A673 (cell line): ENCODE measurements around the gene ANTXRL. TPM values are rescaled to one million over a fixed set of nuclear protein-coding genes. Genes with fewer than 3 reads are reported as not detected.
"Not testable (repeated sequence)": the region's sequence is repeated elsewhere in the genome, so short reads cannot be mapped to it uniquely, and the experiment has no call there.

ENCODE experiments used
- BruUV-seq: library from RNA; stranded (reverse); fragments of 400-500 nt; replicated peaks from 2 replicates; lab custom pipeline; 2021; lab: Mats Ljungman, UMichigan
- CTCF ChIA-PET: fragments of 300-600 bp; sonication (Branson Sonifier 250); formaldehyde crosslinking; loops from one replicate; lab custom pipeline; 2022; ENCODE audit warnings: antibody characterized with exemption; lab: Charles Lee
- POLR2A ChIA-PET: fragments of 300-600 bp; sonication (Branson Sonifier 250); formaldehyde crosslinking; loops from one replicate; lab custom pipeline; 2022; ENCODE audit warnings: antibody characterized with exemption; ENCODE audit not compliant: low non-redundant PET; lab: Charles Lee
- DNase-seq: peaks from one replicate; pipeline ENCODE4 v3.0.0-alpha.2; 2015; ENCODE audit warnings: low spot score
- H3K27ac ChIP-seq: fragments of 200-600 bp; sonication (generic); 2 replicates; pipeline ENCODE4 v1.5.1; 2016; ENCODE audit warnings: mixed run types, low read depth, mild to moderate bottlenecking, mixed read lengths, antibody characterized with exemption, low read length; ENCODE audit not compliant: poor library complexity, severe bottlenecking
- H3K27me3 ChIP-seq: fragments of 200-600 bp; sonication (generic); replicated peaks from 2 replicates; pipeline ENCODE4 v1.6.1; 2017; ENCODE audit warnings: mixed run types, low read depth, mild to moderate bottlenecking, mixed read lengths, antibody characterized with exemption, low read length; ENCODE audit not compliant: insufficient read depth, poor library complexity
- H3K36me3 ChIP-seq: fragments of 200-600 bp; sonication (generic); 2 replicates; pipeline ENCODE4 v1.6.1; 2016; ENCODE audit warnings: mixed run types, mild to moderate bottlenecking, mixed read lengths, antibody characterized with exemption, low read length; ENCODE audit not compliant: insufficient read depth, poor library complexity, severe bottlenecking
- H3K4me1 ChIP-seq: fragments of 200-600 bp; sonication (generic); 2 replicates; pipeline ENCODE4 v1.6.1; 2017; ENCODE audit warnings: mixed run types, mild to moderate bottlenecking, mixed read lengths, antibody characterized with exemption, low read length; ENCODE audit not compliant: insufficient read depth, poor library complexity, severe bottlenecking
- H3K4me3 ChIP-seq: fragments of 200-600 bp; sonication (generic); 2 replicates; pipeline ENCODE4 v1.5.1; 2016; ENCODE audit warnings: low read depth, mixed run types, mild to moderate bottlenecking, mixed read lengths, low read length; ENCODE audit not compliant: poor library complexity, severe bottlenecking
- H3K9me3 ChIP-seq: fragments of 200-600 bp; sonication (generic); 2 replicates; pipeline ENCODE4 v1.6.1; 2016; ENCODE audit warnings: mixed run types, low read depth, mild to moderate bottlenecking, mixed read lengths, antibody characterized with exemption, low read length; ENCODE audit not compliant: poor library complexity, severe bottlenecking
- CTCF ChIP-seq: fragments of 300-800, 200-600 bp; sonication (generic); conservative IDR thresholded peaks from 2 replicates; pipeline ENCODE4 v1.5.1; 2017; ENCODE audit warnings: low read depth, mild to moderate bottlenecking, antibody characterized with exemption, low read length, moderate library complexity, mixed read lengths
- EZH2 ChIP-seq: fragments of 200-600 bp; sonication (generic); IDR thresholded peaks from 2 replicates; pipeline ENCODE4 v1.6.1; 2017; ENCODE audit warnings: borderline replicate concordance, low read depth, mild to moderate bottlenecking, mixed read lengths, antibody characterized with exemption, low read length; ENCODE audit not compliant: poor library complexity, severe bottlenecking
- intact Hi-C: fragments of 100-400 bp; cut with micrococcal nuclease; formaldehyde crosslinking; loops from one replicate; pipeline ENCODE4 v1.10.0; 2022; ENCODE audit not compliant: unreplicated experiment
- total RNA-seq: library from RNA; stranded (reverse); gene quantifications from 2 replicates; pipeline ENCODE4 v1.2.3, GENCODE V29; 2021

Gene ANTXRL
- total RNA-seq, 1 experiment from 2014 or later = not detected

GRCh38 chr10:46270086-46270811, 16.5 kb upstream of the ANTXRL start:
- H3K27me3 ChIP-seq = no peaks in the 10 kb centered on the region
- no TSS peak for BruUV-seq
- no peak overlapping the region for H3K27ac ChIP-seq
- no peak overlapping the region for H3K4me3 ChIP-seq
- TF ChIP-seq EZH2 (no peak), CTCF (no peak)
- H3K4me1 ChIP-seq = no peaks in the 10 kb centered on the region
- no peaks in the 10 kb centered on the region for H3K36me3 ChIP-seq
- CTCF ChIA-PET = no interaction called here
- H3K9me3 ChIP-seq = no peaks in the 10 kb centered on the region
- intact Hi-C loops = no loop called here
- POLR2A ChIA-PET = no interaction called here
- no peak for DNase-seq

GRCh38 chr10:46270963-46271530, 15.8 kb upstream of the ANTXRL start:
- POLR2A ChIA-PET, CTCF ChIA-PET, intact Hi-C loops, H3K27me3 ChIP-seq, H3K9me3 ChIP-seq, H3K36me3 ChIP-seq, H3K4me1 ChIP-seq, DNase-seq, H3K4me3 ChIP-seq, H3K27ac ChIP-seq, BruUV-seq: not testable (repeated sequence)

GRCh38 chr10:46271795-46272499, 14.8 kb upstream of the ANTXRL start:
- BruUV-seq, H3K27ac ChIP-seq, H3K27me3 ChIP-seq, H3K36me3 ChIP-seq, H3K4me1 ChIP-seq, POLR2A ChIA-PET, H3K9me3 ChIP-seq, H3K4me3 ChIP-seq, DNase-seq, CTCF ChIA-PET, intact Hi-C loops: not testable (repeated sequence)

GRCh38 chr10:46272863-46273415, 13.9 kb upstream of the ANTXRL start:
- Histone ChIP-seq H3K9me3 (no peaks in the 10 kb centered on the region), H3K36me3 (no peaks in the 10 kb centered on the region), H3K27ac (no peak overlapping the region), H3K27me3 (peaks cover 10% of the 10 kb centered on the region), H3K4me1 (no peaks in the 10 kb centered on the region), H3K4me3 (no peak overlapping the region)
- no TSS peak for BruUV-seq
- POLR2A ChIA-PET = no interaction called here
- CTCF ChIA-PET = no interaction called here
- DNase-seq = no peak
- intact Hi-C loops = no loop called here
- TF ChIP-seq EZH2 = no peak
- no peak for TF ChIP-seq CTCF
